ENCODE data around the gene SMIM29.

- no peak for TF ChIP-seq CTCF (IDR thresholded peaks at IDR 0.05)
- no peak for TF ChIP-seq POLR2AphosphoS5 (IDR thresholded peaks at IDR 0.05)
These were observed 8.9 kb downstream of the SMIM29 start for GRCh38 chr6:34239893-34240292.
